HepG2 (cell line): Measurements from ENCODE around the gene FSHR. TPM values are rescaled to one million over a fixed set of nuclear protein-coding genes. Genes with fewer than 3 reads are reported as not detected.

Experiments
- ATAC-seq: fragments of 200-7000 bp; cut with Tn5 transposase; 3 replicates; pipeline ENCODE4 v1.9.1; 2020; ENCODE audit warnings: mild to moderate bottlenecking, moderate library complexity
- BruUV-seq: library from RNA; stranded (reverse); fragments of 400-500 nt; replicated peaks from 2 replicates; lab custom pipeline; 2021; lab: Mats Ljungman, UMichigan
- CTCF ChIA-PET: fragments of 300-600 bp; formaldehyde crosslinking; extraction: SDS; loops from one replicate; lab custom pipeline; 2021; ENCODE audit warnings: low total read pairs, inconsistent platforms, low intra/inter-chr PET ratio; lab: Yijun Ruan, JAX
- POLR2A ChIA-PET: fragments of 350-600 bp; sonication (Branson Sonifier 250); formaldehyde crosslinking; loops from one replicate; lab custom pipeline; 2020; ENCODE audit warnings: antibody characterized with exemption, inconsistent platforms; lab: Yijun Ruan, JAX
- DNase-seq: peaks from one replicate; pipeline ENCODE4 v3.0.0-alpha.2; 2015; ENCODE audit warnings: low spot score
- FAIRE-seq: peaks from 3 replicates; lab custom pipeline; 2011; peaks lifted over from hg19 to GRCh38; lab: Jason Lieb, UNC
- H2AFZ ChIP-seq: one replicate; pipeline ENCODE4 v1.6.1; 2011; ENCODE audit warnings: low read length, inconsistent platforms
- H3K27ac ChIP-seq: fragments of 300-600 bp; 3 replicates; pipeline ENCODE4 v1.8.0; 2011; ENCODE audit warnings: mixed run types, mild to moderate bottlenecking, mixed read lengths, low read length, inconsistent platforms; ENCODE audit not compliant: insufficient read depth; ENCODE audit errors: extremely low read length
- H3K27me3 ChIP-seq, 2 experiments: fragments of 200-600 bp in 1 of 2; 2 replicates in 1 of 2; 3 replicates in 1 of 2; pipeline versions ENCODE4 v1.6.0 to v1.8.0; 2011; ENCODE audit warnings: low read length in 2 of 2, mild to moderate bottlenecking in 2 of 2, moderate library complexity in 2 of 2, inconsistent platforms in 1 of 2; ENCODE audit not compliant: insufficient read depth in 2 of 2, control insufficient read depth in 1 of 2
- H3K36me3 ChIP-seq, 2 experiments: fragments of 200-600 bp in 1 of 2; replicated peaks in 1 of 2; 2 replicates in 1 of 2; 3 replicates in 1 of 2; pipeline versions ENCODE4 v1.5.1 to v1.8.0; 2011; ENCODE audit warnings: low read length in 2 of 2, inconsistent platforms in 1 of 2; ENCODE audit not compliant: insufficient read depth in 2 of 2, control insufficient read depth in 1 of 2
- H3K4me1 ChIP-seq: 2 replicates; pipeline ENCODE4 v1.5.1; 2012; ENCODE audit warnings: low read length, inconsistent platforms; ENCODE audit not compliant: insufficient read depth
- H3K4me2 ChIP-seq: 2 replicates; pipeline ENCODE4 v1.6.0; 2011; ENCODE audit warnings: low read depth, low read length, inconsistent platforms
- H3K4me3 ChIP-seq, 3 experiments: fragments of 200-600 bp in 1 of 3; sonication (generic), shearing (Covaris generic) in 1 of 3; replicated peaks in 1 of 3; 2 replicates each; pipeline ENCODE4 v1.5.1; 2011 to 2016; ENCODE audit warnings: low read length in 3 of 3, inconsistent platforms in 2 of 3, low read depth in 2 of 3, mild to moderate bottlenecking in 2 of 3, control low read depth in 1 of 3, mixed read lengths in 1 of 3; ENCODE audit not compliant: insufficient read depth in 1 of 3
- H3K79me2 ChIP-seq: one replicate; pipeline ENCODE4 v1.6.1; 2011; ENCODE audit warnings: low read length, inconsistent platforms; ENCODE audit not compliant: insufficient read depth
- H3K9ac ChIP-seq: 2 replicates; pipeline ENCODE4 v1.6.0; 2011; ENCODE audit warnings: mild to moderate bottlenecking, low read depth, low read length, inconsistent platforms; ENCODE audit not compliant: insufficient read depth
- H3K9me3 ChIP-seq: 2 replicates; pipeline ENCODE4 v1.5.1; 2012; ENCODE audit warnings: mild to moderate bottlenecking, low read length
- H4K20me1 ChIP-seq: 2 replicates; pipeline ENCODE4 v1.6.0; 2011; ENCODE audit warnings: inconsistent platforms, mild to moderate bottlenecking, low read length, moderate library complexity; ENCODE audit not compliant: insufficient read depth
- ARHGAP35 ChIP-seq: sonication (generic); formaldehyde crosslinking; IDR thresholded peaks from 2 replicates; pipeline ENCODE4 v1.9.0; 2022; ENCODE audit warnings: mild to moderate bottlenecking, inconsistent platforms, moderate library complexity, missing genetic modification reagents, borderline replicate concordance
- CERS6 ChIP-seq: sonication (generic); formaldehyde crosslinking; IDR thresholded peaks from 2 replicates; pipeline ENCODE4 v1.5.0; 2020; ENCODE audit warnings: missing genetic modification reagents
- ELF3 ChIP-seq: IDR thresholded peaks from 2 replicates; pipeline ENCODE4 v1.6.1; 2016; ENCODE audit warnings: missing genetic modification reagents, missing compliant biosample characterization
- ELF4 ChIP-seq: sonication (generic); formaldehyde crosslinking; IDR thresholded peaks from 2 replicates; pipeline ENCODE4 v1.5.0; 2020; ENCODE audit warnings: missing genetic modification reagents, mild to moderate bottlenecking, moderate library complexity, borderline replicate concordance
- HINFP ChIP-seq: sonication (generic); formaldehyde crosslinking; IDR thresholded peaks from 2 replicates; pipeline ENCODE4 v1.4.0; 2020; ENCODE audit warnings: low read depth, mild to moderate bottlenecking, missing genetic modification reagents
- KDM6A ChIP-seq: IDR thresholded peaks from 2 replicates; pipeline ENCODE4 v1.6.1; 2016; ENCODE audit warnings: low read depth
- MXD1 ChIP-seq: sonication (generic); formaldehyde crosslinking; IDR thresholded peaks from 2 replicates; pipeline ENCODE4 v1.4.0; 2020; ENCODE audit warnings: mild to moderate bottlenecking, missing genetic modification reagents
- RNF2 ChIP-seq: fragments of 450-650 bp; conservative IDR thresholded peaks from 2 replicates; pipeline ENCODE4 v1.6.1; 2016; ENCODE audit warnings: low read depth
- TBP ChIP-seq: sonication (generic); formaldehyde crosslinking; IDR thresholded peaks from 2 replicates; pipeline ENCODE4 v1.5.0; 2020; ENCODE audit warnings: missing genetic modification reagents
- ZFP36L2 ChIP-seq: sonication (generic); formaldehyde crosslinking; IDR thresholded peaks from 2 replicates; pipeline ENCODE4 v1.4.0; 2020; ENCODE audit warnings: missing genetic modification reagents
- ZNF30 ChIP-seq: sonication (generic); formaldehyde crosslinking; IDR thresholded peaks from 2 replicates; pipeline ENCODE4 v1.5.0; 2020; ENCODE audit warnings: mild to moderate bottlenecking, missing genetic modification reagents
- ZNF776 ChIP-seq: sonication (generic); formaldehyde crosslinking; IDR thresholded peaks from 2 replicates; pipeline ENCODE4 v1.4.0; 2020; ENCODE audit warnings: mild to moderate bottlenecking, missing genetic modification reagents
- ZNF883 ChIP-seq: sonication (generic); formaldehyde crosslinking; IDR thresholded peaks from 2 replicates; pipeline ENCODE4 v1.5.1; 2020; ENCODE audit warnings: mild to moderate bottlenecking, missing genetic modification reagents; ENCODE audit errors: not compliant biosample characterization
- ZSCAN25 ChIP-seq: sonication (generic); formaldehyde crosslinking; IDR thresholded peaks from 2 replicates; pipeline ENCODE4 v1.8.0; 2022; ENCODE audit warnings: mild to moderate bottlenecking, missing genetic modification reagents
- ZSCAN29 ChIP-seq: sonication (generic); formaldehyde crosslinking; conservative IDR thresholded peaks from 2 replicates; pipeline ENCODE4 v1.4.0; 2020; ENCODE audit warnings: mild to moderate bottlenecking, missing genetic modification reagents
- WGBS: methylation state at CpG from one replicate; pipeline ENCODE4 v1.1.6; 2017; ENCODE audit warnings: low lambda C conversion rate; 5-methylcytosine and 5-hydroxymethylcytosine counted together
- in situ Hi-C: cut with HindIII; loops from 2 replicates; pipeline ENCODE4 v1.10.0; 2017; ENCODE audit warnings: low pct_unique_long_range_greater_than_20kb; ENCODE audit not compliant: extremely low pct_ligation_motif_present
- intact Hi-C: fragments of 100-400 bp; cut with micrococcal nuclease; formaldehyde crosslinking; loops from one replicate; pipeline ENCODE4 v1.10.0; 2022; ENCODE audit not compliant: unreplicated experiment
- polyA plus RNA-seq, 8 experiments: library from polyadenylated mRNA; depleted of rRNA in 3 of 8; stranded (reverse) in 7 of 8; unstranded in 1 of 8; fragments of >200 nt; fragmentation: Illumina TruSeq in 4 of 8; extraction: Trizol in 4 of 8; gene quantifications; 2 replicates each; pipeline versions ENCODE4 v1.2.1 to v1.2.3, GENCODE V29; 2011 to 2016; ENCODE audit warnings: low read depth in 4 of 8, missing spikeins in 1 of 8, mixed read lengths in 1 of 8; ENCODE audit not compliant: insufficient read depth in 1 of 8
- total RNA-seq, 5 experiments: library from RNA; depleted of rRNA; stranded (reverse); fragments of >200 nt; fragmentation: Illumina TruSeq; extraction: Trizol; gene quantifications; 2 replicates each; pipeline ENCODE4 v1.2.3, GENCODE V29; 2016; ENCODE audit warnings: low read depth in 1 of 5
- TF ChIP-seq, protein P1 (sequence below): sonication (generic); formaldehyde crosslinking; IDR thresholded peaks from 2 replicates; pipeline ENCODE4 v1.4.0; 2020; ENCODE audit warnings: missing genetic modification reagents
- TF ChIP-seq, protein P2 (sequence below): sonication (generic); formaldehyde crosslinking; IDR thresholded peaks from 2 replicates; pipeline ENCODE4 v1.5.1; 2020; ENCODE audit warnings: missing genetic modification reagents, mild to moderate bottlenecking, borderline replicate concordance

Gene FSHR
- total and polyA plus RNA-seq, 2 of the 13 experiments (the other 11 are each of a cell fraction or from before 2014, with no cell fraction given): not detected

DNA sequence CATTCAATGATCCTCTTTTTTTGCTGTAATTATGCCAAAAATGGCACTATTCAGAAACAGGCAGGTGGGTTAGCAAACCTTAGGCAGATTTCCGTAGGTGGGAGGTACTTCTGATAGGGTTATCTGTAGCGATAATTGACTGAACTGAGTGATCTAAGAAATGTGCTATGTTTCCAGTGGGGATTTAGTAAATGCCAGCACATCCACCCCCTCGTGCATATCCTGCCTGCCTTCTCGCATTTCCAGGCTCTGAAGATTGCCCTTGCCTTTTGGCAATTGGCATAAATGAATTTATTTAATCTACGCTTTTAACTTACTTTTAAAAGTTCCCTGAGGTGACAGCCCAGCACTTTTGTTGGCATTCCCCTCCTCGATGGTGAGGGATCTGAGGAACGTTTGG is 576 bp upstream of the FSHR start:
- in situ Hi-C loops: no loop called here
- CTCF ChIA-PET: no interaction called here
- DNase-seq: no peak
- H4K20me1 ChIP-seq: no peaks in the 10 kb centered on the region
- no peak for ATAC-seq
- WGBS: 7% methylated on average over 7 of the region's 7 CpGs
- no peak overlapping the region for H3K9ac ChIP-seq
- intact Hi-C loops: no loop called here
- POLR2A ChIA-PET: no interaction called here
- H3K9me3 ChIP-seq: no peaks in the 10 kb centered on the region
- no peaks in the 10 kb centered on the region for H3K4me1 ChIP-seq
- no peak overlapping the region for H3K27ac ChIP-seq
- no peak overlapping the region for H3K4me3 ChIP-seq
- no peaks in the 10 kb centered on the region; a peak in 1 of 5 replicates for H3K27me3 ChIP-seq
- H3K79me2 ChIP-seq: no peaks in the 10 kb centered on the region
- H3K4me2 ChIP-seq: no peak overlapping the region
- H2AFZ ChIP-seq: no peak overlapping the region
- no TSS peak for BruUV-seq
- no peaks in the 10 kb centered on the region for H3K36me3 ChIP-seq
- no peak for FAIRE-seq
- TF ChIP-seq ZNF776: no peak
- TF ChIP-seq CERS6 (CRISPR knock-in tag): no peak
- no peak for TF ChIP-seq ELF3
- TF ChIP-seq, protein P1, sequence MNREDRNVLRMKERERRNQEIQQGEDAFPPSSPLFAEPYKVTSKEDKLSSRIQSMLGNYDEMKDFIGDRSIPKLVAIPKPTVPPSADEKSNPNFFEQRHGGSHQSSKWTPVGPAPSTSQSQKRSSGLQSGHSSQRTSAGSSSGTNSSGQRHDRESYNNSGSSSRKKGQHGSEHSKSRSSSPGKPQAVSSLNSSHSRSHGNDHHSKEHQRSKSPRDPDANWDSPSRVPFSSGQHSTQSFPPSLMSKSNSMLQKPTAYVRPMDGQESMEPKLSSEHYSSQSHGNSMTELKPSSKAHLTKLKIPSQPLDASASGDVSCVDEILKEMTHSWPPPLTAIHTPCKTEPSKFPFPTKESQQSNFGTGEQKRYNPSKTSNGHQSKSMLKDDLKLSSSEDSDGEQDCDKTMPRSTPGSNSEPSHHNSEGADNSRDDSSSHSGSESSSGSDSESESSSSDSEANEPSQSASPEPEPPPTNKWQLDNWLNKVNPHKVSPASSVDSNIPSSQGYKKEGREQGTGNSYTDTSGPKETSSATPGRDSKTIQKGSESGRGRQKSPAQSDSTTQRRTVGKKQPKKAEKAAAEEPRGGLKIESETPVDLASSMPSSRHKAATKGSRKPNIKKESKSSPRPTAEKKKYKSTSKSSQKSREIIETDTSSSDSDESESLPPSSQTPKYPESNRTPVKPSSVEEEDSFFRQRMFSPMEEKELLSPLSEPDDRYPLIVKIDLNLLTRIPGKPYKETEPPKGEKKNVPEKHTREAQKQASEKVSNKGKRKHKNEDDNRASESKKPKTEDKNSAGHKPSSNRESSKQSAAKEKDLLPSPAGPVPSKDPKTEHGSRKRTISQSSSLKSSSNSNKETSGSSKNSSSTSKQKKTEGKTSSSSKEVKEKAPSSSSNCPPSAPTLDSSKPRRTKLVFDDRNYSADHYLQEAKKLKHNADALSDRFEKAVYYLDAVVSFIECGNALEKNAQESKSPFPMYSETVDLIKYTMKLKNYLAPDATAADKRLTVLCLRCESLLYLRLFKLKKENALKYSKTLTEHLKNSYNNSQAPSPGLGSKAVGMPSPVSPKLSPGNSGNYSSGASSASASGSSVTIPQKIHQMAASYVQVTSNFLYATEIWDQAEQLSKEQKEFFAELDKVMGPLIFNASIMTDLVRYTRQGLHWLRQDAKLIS (CRISPR knock-in tag): no peak
- no peak for TF ChIP-seq KDM6A (CRISPR knock-in tag)
- TF ChIP-seq MXD1 (CRISPR knock-in tag): no peak
- TF ChIP-seq ZNF30: no peak
- TF ChIP-seq ZFP36L2 (CRISPR knock-in tag): no peak
- no peak for TF ChIP-seq ZNF883 (CRISPR knock-in tag)
- TF ChIP-seq RNF2: no peak
- TF ChIP-seq HINFP (CRISPR knock-in tag): no peak
- TF ChIP-seq ZSCAN29 (CRISPR knock-in tag): no peak
- TF ChIP-seq, protein P2, sequence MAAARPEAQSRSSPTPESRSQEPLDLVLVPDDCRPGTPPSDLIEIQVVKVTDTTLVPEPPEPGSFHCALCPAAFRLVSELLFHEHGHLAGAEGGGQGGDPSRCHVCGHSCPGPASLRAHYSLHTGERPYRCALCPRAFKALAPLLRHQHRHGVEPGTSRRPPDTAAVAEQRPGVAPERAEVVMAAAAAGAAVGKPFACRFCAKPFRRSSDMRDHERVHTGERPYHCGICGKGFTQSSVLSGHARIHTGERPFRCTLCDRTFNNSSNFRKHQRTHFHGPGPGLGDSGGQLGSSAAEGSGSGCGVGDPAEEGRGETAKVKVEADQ (CRISPR knock-in tag): no peak
- TF ChIP-seq ZSCAN25: no peak
- no peak for TF ChIP-seq TBP
- TF ChIP-seq ELF4 (CRISPR knock-in tag): no peak
- no peak for TF ChIP-seq ARHGAP35
